Measurements from ENCODE around the gene SLC16A12.

The SLC16A12 gene

GRCh38 chr10:89475125-89475524 lies 60.3 kb downstream of the SLC16A12 start:
- Histone ChIP-seq H3K36me3 (no peaks in the 10 kb centered on the region), H3K4me3 (ENCODE audit: low read depth, low read length) (no peak overlapping the region), H3K27me3 (ENCODE audit: insufficient read depth, low read depth, severe bottlenecking) (no peaks in the 10 kb centered on the region), H3K9me3 (ENCODE audit: severe bottlenecking) (no peaks in the 10 kb centered on the region), H3K27ac (no peak overlapping the region)
- no peak for DNase-seq
- TF ChIP-seq, protein P1, sequence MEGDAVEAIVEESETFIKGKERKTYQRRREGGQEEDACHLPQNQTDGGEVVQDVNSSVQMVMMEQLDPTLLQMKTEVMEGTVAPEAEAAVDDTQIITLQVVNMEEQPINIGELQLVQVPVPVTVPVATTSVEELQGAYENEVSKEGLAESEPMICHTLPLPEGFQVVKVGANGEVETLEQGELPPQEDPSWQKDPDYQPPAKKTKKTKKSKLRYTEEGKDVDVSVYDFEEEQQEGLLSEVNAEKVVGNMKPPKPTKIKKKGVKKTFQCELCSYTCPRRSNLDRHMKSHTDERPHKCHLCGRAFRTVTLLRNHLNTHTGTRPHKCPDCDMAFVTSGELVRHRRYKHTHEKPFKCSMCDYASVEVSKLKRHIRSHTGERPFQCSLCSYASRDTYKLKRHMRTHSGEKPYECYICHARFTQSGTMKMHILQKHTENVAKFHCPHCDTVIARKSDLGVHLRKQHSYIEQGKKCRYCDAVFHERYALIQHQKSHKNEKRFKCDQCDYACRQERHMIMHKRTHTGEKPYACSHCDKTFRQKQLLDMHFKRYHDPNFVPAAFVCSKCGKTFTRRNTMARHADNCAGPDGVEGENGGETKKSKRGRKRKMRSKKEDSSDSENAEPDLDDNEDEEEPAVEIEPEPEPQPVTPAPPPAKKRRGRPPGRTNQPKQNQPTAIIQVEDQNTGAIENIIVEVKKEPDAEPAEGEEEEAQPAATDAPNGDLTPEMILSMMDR (IDR thresholded peaks at IDR 0.05; ENCODE audit: low read depth, low read length) = no peak

DNA sequence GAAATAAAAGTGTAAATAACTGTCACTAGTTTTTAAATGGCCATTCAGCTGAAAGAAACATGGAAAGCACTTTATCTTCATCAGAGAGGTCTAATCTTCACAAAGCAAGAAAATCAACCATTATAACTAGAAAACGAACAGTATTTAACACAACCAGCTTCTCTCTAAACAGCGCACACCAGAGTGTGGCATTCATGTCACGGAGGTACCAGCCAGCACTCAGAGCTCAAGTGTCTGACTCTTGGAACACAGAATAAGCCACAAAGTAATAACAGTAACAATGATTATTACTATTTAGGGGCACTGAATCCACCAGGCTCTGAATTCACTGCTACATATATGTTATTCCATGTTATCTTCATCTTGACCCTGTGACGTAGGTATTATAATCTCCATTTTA lies 60.9 kb downstream of the SLC16A12 start:
- Histone ChIP-seq H3K4me3 (ENCODE audit: low read depth, low read length) (no peak overlapping the region), H3K9me3 (ENCODE audit: severe bottlenecking) (no peaks in the 10 kb centered on the region), H3K36me3 (no peaks in the 10 kb centered on the region), H3K27ac (no peak overlapping the region), H3K27me3 (ENCODE audit: insufficient read depth, low read depth, severe bottlenecking) (no peaks in the 10 kb centered on the region)
- TF ChIP-seq, protein P1 (IDR thresholded peaks at IDR 0.05; ENCODE audit: low read depth, low read length) = no peak
- DNase-seq = no peak

DNA sequence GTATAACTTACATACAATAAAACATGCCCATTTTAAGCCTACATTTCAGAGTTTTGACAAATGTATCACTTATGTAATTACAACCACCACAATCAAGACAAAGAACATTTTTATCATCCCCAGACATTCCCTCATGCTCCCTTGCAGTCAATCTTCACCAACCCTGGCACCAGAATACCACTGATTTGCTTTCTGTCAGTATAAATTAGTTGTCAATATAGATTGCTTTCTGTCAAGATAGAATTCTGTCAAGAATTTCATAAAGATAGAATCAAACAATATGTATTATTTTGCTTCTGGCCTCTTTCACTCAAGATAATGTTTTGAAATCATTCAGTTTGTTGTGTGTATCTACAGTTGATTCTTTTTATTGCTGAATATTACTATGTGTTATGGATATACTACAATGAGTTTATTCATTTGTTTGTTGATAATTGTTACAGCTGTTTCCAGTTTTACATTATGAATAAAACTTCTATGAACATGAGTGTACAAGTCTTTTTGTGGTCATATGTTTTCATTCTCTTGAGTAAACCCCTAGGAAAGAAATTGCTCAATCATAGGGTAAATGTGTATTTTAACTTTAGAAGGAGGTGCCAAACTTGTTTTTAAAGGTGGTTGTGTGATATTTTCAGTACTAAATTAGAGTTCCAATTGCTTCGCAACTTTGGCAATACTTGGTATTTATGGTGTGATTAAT lies 64.1 kb downstream of the SLC16A12 start:
- Histone ChIP-seq H3K4me3 (ENCODE audit: low read depth, low read length) (no peak overlapping the region), H3K27me3 (ENCODE audit: insufficient read depth, low read depth, severe bottlenecking) (no peaks in the 10 kb centered on the region), H3K27ac (no peak overlapping the region), H3K36me3 (no peaks in the 10 kb centered on the region), H3K9me3 (ENCODE audit: severe bottlenecking) (no peaks in the 10 kb centered on the region)
- DNase-seq = no peak
- TF ChIP-seq, protein P1 (IDR thresholded peaks at IDR 0.05; ENCODE audit: low read depth, low read length) = no peak

GRCh38 chr10:89470628-89471027 lies 64.8 kb downstream of the SLC16A12 start:
- Histone ChIP-seq H3K4me3 (ENCODE audit: low read depth, low read length) (no peak overlapping the region), H3K36me3 (no peaks in the 10 kb centered on the region), H3K9me3 (ENCODE audit: severe bottlenecking) (no peaks in the 10 kb centered on the region), H3K27me3 (ENCODE audit: insufficient read depth, low read depth, severe bottlenecking) (no peaks in the 10 kb centered on the region), H3K27ac (no peak overlapping the region)
- no peak for DNase-seq
- TF ChIP-seq, protein P1 (IDR thresholded peaks at IDR 0.05; ENCODE audit: low read depth, low read length) = no peak

- TF ChIP-seq, protein P1 (IDR thresholded peaks at IDR 0.05; ENCODE audit: low read depth, low read length) = no peak
- no peak overlapping the region for H3K27ac ChIP-seq
- no peak overlapping the region for H3K4me3 ChIP-seq (ENCODE audit: low read depth, low read length)
- no peak for DNase-seq
- no peaks in the 10 kb centered on the region for H3K9me3 ChIP-seq (ENCODE audit: severe bottlenecking)
- no peaks in the 10 kb centered on the region for H3K36me3 ChIP-seq
- H3K27me3 ChIP-seq (ENCODE audit: insufficient read depth, low read depth, severe bottlenecking) = no peaks in the 10 kb centered on the region
Measured at GRCh38 chr10:89469517-89469916, 65.9 kb downstream of the SLC16A12 start.

All from WERI-Rb-1 (cell line).